ENCODE data around the gene MTCH1.

- TF ChIP-seq CTCF (IDR thresholded peaks at IDR 0.05), result no peak
- TF ChIP-seq EZH2 (IDR thresholded peaks at IDR 0.05; ENCODE audit: borderline replicate concordance, insufficient read depth, low read depth, low read length, poor library complexity, severe bottlenecking), result no peak
Observed at GRCh38 chr6:37019065-37019450, 33.1 kb upstream of the MTCH1 start.
